Choroid plexus epithelial cell (primary cell): ENCODE results near the gene ENOX1.
A peak's percentile ranks its signal among the peaks of the same experiment; 100 is the strongest.

Experiments
- DNase-seq: peaks from one replicate; pipeline ENCODE4 v3.0.0-alpha.2; 2010; ENCODE audit warnings: low read depth
- H3K4me3 ChIP-seq: 2 replicates; pipeline ENCODE4 v1.5.1; 2011; ENCODE audit warnings: low read depth, mild to moderate bottlenecking, control low read depth, low read length, moderate library complexity
- CTCF ChIP-seq: conservative IDR thresholded peaks from 2 replicates; pipeline ENCODE4 v1.5.1; 2011; ENCODE audit warnings: low read depth, mild to moderate bottlenecking, control low read depth, inconsistent platforms, low read length, moderate library complexity

The ENOX1 gene

GRCh38 chr13:43786472-43786765 is 353 bp downstream of the ENOX1 start:
- TF ChIP-seq CTCF: no peak
- H3K4me3 ChIP-seq: peak overlapping the region; percentile 65
- no peak for DNase-seq

GRCh38 chr13:43785650-43786471 is 911 bp downstream of the ENOX1 start:
- peak; percentile 78 for DNase-seq
- no peak for TF ChIP-seq CTCF
- peak overlapping the region; percentile 65 for H3K4me3 ChIP-seq

DNA sequence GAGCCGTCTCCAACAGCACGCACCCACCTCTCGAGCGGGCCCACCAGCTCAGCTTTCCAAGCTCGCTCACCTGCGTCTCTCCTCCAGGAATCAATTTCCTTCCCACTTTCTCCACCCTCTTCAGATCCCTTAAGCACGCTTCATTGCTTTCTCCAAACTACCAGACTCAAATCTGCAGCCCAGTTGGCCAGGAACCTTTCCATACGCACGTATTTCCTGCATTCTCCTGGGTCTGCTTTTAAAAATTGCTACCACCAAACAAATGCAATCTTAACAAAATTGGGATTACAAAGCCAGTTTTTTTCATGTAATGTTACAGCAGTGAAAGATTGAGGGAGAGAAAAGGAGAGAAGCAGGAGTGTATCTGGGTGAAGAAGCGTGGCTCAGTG is 1.5 kb downstream of the ENOX1 start:
- peak overlapping the region; percentile 65 for H3K4me3 ChIP-seq
- DNase-seq: no peak
- no peak for TF ChIP-seq CTCF

DNA sequence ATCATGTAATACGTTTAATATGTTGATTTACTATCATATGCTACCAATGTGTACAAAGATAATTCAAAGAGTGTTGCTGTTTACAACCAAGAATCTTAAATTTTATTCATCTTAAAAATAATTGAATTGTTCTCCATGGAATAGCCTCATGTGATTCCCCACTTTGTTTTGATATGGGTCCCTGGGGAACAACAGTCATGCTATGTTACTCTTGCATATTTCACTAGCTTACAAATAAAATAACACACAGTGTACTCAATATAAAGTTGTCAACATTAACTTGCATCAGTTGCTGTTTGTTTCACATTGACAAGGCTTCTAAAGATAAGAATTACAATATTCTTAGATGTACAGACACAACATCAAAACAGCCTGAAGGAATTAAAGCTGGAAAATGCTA is 2.3 kb downstream of the ENOX1 start:
- no peak overlapping the region for H3K4me3 ChIP-seq
- peak; percentile 24 for DNase-seq
- TF ChIP-seq CTCF: no peak

DNA sequence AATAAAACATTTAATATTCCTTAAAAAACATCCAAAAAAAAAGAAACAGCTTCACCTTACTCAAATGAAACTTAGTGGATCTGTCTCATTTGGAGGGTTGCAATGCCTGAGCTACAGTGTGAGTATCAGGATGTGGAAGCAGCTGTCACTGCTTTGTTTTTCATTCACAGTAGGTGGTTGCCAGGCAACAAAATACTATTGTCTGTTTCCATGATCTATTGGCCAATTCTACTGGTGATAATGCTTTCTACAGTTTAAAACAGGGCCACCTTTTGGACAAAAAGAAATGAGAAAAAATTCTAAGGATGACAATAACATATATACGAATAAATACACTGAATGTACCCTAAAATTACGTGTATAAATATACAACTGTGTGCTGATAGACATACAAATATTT is 3.0 kb downstream of the ENOX1 start:
- peak; percentile 8 for TF ChIP-seq CTCF
- DNase-seq: peak; percentile 75
- no peak overlapping the region for H3K4me3 ChIP-seq

DNA sequence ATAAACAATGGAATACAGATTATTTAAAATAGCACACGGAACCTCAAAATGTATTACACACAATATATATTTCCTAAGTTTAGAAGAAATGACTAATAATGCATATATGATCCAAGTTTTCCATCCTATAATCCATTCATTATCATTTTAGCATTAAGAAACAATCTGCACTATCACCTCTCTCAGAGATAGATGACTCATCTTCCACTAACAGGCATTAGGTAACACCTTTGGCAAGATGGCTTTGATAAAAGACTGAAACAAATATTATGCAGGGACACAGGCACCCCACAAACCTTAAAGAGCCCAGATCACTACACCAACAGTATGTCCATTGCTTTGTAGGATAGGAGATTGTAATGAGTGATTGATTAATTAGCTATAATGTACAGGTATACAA is 4.1 kb downstream of the ENOX1 start:
- H3K4me3 ChIP-seq: no peak overlapping the region
- no peak for DNase-seq
- no peak for TF ChIP-seq CTCF

- no peak for DNase-seq
Measured at GRCh38 chr13:43780666-43781065, 6.1 kb downstream of the ENOX1 start.

More at GRCh38 chr13:43780666-43781065, 6.1 kb downstream of the ENOX1 start:
- TF ChIP-seq CTCF: no peak
- H3K4me3 ChIP-seq: no peak overlapping the region
